Left renal pelvis (tissue), 4 donors: ENCODE results near the gene TMEM45B. TPM values are rescaled to one million over a fixed set of nuclear protein-coding genes. Genes with fewer than 3 reads are reported as not detected.
"Not testable (repeated sequence)": the region's sequence is repeated elsewhere in the genome, so short reads cannot be mapped to it uniquely, and the experiment has no call there.

ENCODE experiments used
- DNase-seq, 4 donors: peaks; one replicate each; pipeline ENCODE4 v3.0.0-alpha.2; 2013; ENCODE audit warnings: low read depth in 4 of 4, low spot score in 3 of 4
- polyA plus RNA-seq, 4 donors: library from polyadenylated mRNA; unstranded; fragments of 120-200 nt; gene quantifications; one replicate each; pipeline ENCODE4 v1.2.1, GENCODE V29; 2013; ENCODE audit not compliant: insufficient read length in 4 of 4

Gene TMEM45B
- 10 to 100 TPM in 3 of 4 donors, under 1 TPM in 1; 0.57 to 29.7 (median 21.1) TPM for polyA plus RNA-seq

GRCh38 chr11:129815596-129816461 lies at the start of gene TMEM45B:
TMEM45B (plus strand) TSS chr11:129815848; CDS start chr11:129852483, 36,635 bp downstream.
- peak in 2 of 4 donors; percentile 36 to 39 for DNase-seq

- DNase-seq = no peak
Observed at GRCh38 chr11:129766898-129767604, 48.6 kb upstream of the TMEM45B start.

- DNase-seq = no peak
Observed at GRCh38 chr11:129767827-129768226, 47.8 kb upstream of the TMEM45B start.

- DNase-seq = no peak
Observed at GRCh38 chr11:129768356-129768755, 47.3 kb upstream of the TMEM45B start.

GRCh38 chr11:129769059-129769458 lies 46.6 kb upstream of the TMEM45B start:
- no peak for DNase-seq

- no peak for DNase-seq
Observed at GRCh38 chr11:129770993-129771392, 44.7 kb upstream of the TMEM45B start.

- DNase-seq = not testable (repeated sequence)
Observed at GRCh38 chr11:129771456-129771855, 44.2 kb upstream of the TMEM45B start.

- DNase-seq = no peak
Observed at GRCh38 chr11:129778877-129779276, 36.8 kb upstream of the TMEM45B start.

GRCh38 chr11:129779342-129779741 lies 36.3 kb upstream of the TMEM45B start:
- no peak for DNase-seq

- no peak for DNase-seq
Observed at GRCh38 chr11:129785383-129786111, 30.1 kb upstream of the TMEM45B start.

GRCh38 chr11:129786112-129786416 lies 29.6 kb upstream of the TMEM45B start:
- DNase-seq = not testable (repeated sequence)

GRCh38 chr11:129787532-129788155 lies 28.0 kb upstream of the TMEM45B start:
- no peak for DNase-seq

GRCh38 chr11:129788278-129788677 lies 27.4 kb upstream of the TMEM45B start:
- DNase-seq = no peak

GRCh38 chr11:129790106-129790505 lies 25.5 kb upstream of the TMEM45B start:
- DNase-seq = no peak

GRCh38 chr11:129791515-129791914 lies 24.1 kb upstream of the TMEM45B start:
- DNase-seq = no peak

- DNase-seq = no peak
Observed at GRCh38 chr11:129792663-129793062, 23.0 kb upstream of the TMEM45B start.

- no peak for DNase-seq
Observed at GRCh38 chr11:129795089-129795488, 20.6 kb upstream of the TMEM45B start.

GRCh38 chr11:129798212-129798611 lies 17.4 kb upstream of the TMEM45B start:
- DNase-seq = no peak

GRCh38 chr11:129800162-129800561 lies 15.5 kb upstream of the TMEM45B start:
- DNase-seq = not testable (repeated sequence)

GRCh38 chr11:129800655-129801054 lies 15.0 kb upstream of the TMEM45B start:
- no peak for DNase-seq

GRCh38 chr11:129803533-129803932 lies 12.1 kb upstream of the TMEM45B start:
- no peak for DNase-seq
